BJ (cell line): ENCODE measurements around the gene WDR59. TPM values are rescaled to one million over a fixed set of nuclear protein-coding genes. Genes with fewer than 3 reads are reported as not detected.
"Not testable (repeated sequence)": the region's sequence is repeated elsewhere in the genome, so short reads cannot be mapped to it uniquely, and the experiment has no call there.

Experiments
- CTCF ChIA-PET: fragments of 350-600 bp; formaldehyde crosslinking; extraction: SDS; loops from one replicate; lab custom pipeline; 2021; ENCODE audit warnings: antibody characterized with exemption, inconsistent platforms; lab: Yijun Ruan, JAX
- POLR2A ChIA-PET: fragments of 300-600 bp; sonication (Branson Sonifier 250); formaldehyde crosslinking; extraction: SDS; loops from one replicate; lab custom pipeline; 2021; ENCODE audit warnings: antibody characterized with exemption; lab: Charles Lee
- DNase-seq: peaks from one replicate; pipeline ENCODE4 v3.0.0-alpha.2; 2011; ENCODE audit warnings: low read depth
- H3K27me3 ChIP-seq: 2 replicates; pipeline ENCODE4 v1.6.0; 2011; ENCODE audit warnings: low read length; ENCODE audit not compliant: control insufficient read depth, insufficient read depth
- H3K36me3 ChIP-seq: 2 replicates; pipeline ENCODE4 v1.5.1; 2011; ENCODE audit warnings: low read length; ENCODE audit not compliant: control insufficient read depth, insufficient read depth
- H3K4me3 ChIP-seq: 2 replicates; pipeline ENCODE4 v1.5.1; 2011; ENCODE audit warnings: low read depth, mild to moderate bottlenecking, control low read depth, low read length
- polyA plus RNA-seq: library from polyadenylated mRNA; depleted of rRNA; stranded (reverse); fragments of >200 nt; gene quantifications from 2 replicates; pipeline ENCODE4 v1.2.3, GENCODE V29; 2011
- TF ChIP-seq, protein P1 (sequence below): IDR thresholded peaks from 2 replicates; pipeline ENCODE4 v1.5.1; 2011; ENCODE audit warnings: low read depth, mild to moderate bottlenecking, control low read depth, inconsistent platforms, low read length, moderate library complexity; ENCODE audit not compliant: insufficient read depth

Gene WDR59
- polyA plus RNA-seq, 1 experiment, result 47.5 TPM

DNA sequence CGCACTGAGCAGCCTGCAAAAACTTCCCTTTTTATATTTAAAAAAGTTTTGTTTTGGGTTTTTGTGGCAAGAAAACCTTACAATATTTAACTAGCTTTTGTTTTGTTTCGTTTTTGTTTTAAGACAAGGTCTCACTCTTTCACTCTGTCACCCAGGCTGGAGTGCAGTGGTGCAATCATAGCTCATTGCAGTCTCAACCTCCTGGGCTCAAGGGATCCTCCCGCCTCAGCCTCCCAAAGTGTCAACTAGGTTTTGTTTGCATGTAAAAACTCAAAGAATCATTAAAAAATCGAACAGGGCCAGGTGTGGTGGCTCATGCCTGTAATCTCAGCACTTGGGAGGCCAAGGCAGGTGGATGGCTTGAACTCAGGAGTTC is 132.4 kb downstream of the WDR59 start:
- Histone ChIP-seq H3K27me3 (no peaks in the 10 kb centered on the region), H3K4me3 (no peak overlapping the region), H3K36me3 (no peaks in the 10 kb centered on the region)
- POLR2A ChIA-PET, result no interaction called here
- no peak for DNase-seq
- CTCF ChIA-PET, result interaction anchor here (4.7 kb wide), 1 partner anchor 10 kb away, joined by 28 read pairs; no protein-coding TSS in a partner anchor
- TF ChIP-seq, protein P1, sequence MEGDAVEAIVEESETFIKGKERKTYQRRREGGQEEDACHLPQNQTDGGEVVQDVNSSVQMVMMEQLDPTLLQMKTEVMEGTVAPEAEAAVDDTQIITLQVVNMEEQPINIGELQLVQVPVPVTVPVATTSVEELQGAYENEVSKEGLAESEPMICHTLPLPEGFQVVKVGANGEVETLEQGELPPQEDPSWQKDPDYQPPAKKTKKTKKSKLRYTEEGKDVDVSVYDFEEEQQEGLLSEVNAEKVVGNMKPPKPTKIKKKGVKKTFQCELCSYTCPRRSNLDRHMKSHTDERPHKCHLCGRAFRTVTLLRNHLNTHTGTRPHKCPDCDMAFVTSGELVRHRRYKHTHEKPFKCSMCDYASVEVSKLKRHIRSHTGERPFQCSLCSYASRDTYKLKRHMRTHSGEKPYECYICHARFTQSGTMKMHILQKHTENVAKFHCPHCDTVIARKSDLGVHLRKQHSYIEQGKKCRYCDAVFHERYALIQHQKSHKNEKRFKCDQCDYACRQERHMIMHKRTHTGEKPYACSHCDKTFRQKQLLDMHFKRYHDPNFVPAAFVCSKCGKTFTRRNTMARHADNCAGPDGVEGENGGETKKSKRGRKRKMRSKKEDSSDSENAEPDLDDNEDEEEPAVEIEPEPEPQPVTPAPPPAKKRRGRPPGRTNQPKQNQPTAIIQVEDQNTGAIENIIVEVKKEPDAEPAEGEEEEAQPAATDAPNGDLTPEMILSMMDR, result no peak

DNA sequence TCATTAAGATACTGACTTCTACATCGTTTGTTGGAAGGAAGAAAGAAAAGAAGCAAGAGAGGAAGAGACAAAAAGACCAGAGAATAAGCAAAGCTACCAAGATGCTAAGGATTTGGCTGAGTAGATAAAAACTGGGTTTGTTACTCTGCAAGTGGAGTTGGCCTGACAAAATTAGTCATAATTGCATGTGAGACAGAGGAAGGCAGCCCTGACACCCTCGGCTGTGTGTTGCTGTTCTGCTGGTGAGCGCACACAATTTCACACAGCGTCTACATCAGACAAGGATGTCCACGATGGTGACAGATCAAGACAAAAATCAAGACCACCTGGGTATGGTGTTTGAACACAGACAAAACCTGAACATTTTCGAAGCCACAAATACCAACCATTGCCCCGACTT is 134.9 kb downstream of the WDR59 start:
- ChIA-PET POLR2A (no interaction called here), CTCF (interaction anchor here (4.7 kb wide), 1 partner anchor 12 kb away, joined by 28 read pairs; no protein-coding TSS in a partner anchor)
- no peaks in the 10 kb centered on the region for H3K36me3 ChIP-seq
- TF ChIP-seq, protein P1, result no peak
- no peak overlapping the region for H3K4me3 ChIP-seq
- no peak for DNase-seq
- H3K27me3 ChIP-seq, result no peaks in the 10 kb centered on the region

GRCh38 chr16:74847202-74847601 is 137.7 kb downstream of the WDR59 start:
- TF ChIP-seq, protein P1, result no peak
- Histone ChIP-seq H3K4me3 (no peak overlapping the region), H3K27me3 (no peaks in the 10 kb centered on the region), H3K36me3 (no peaks in the 10 kb centered on the region)
- ChIA-PET CTCF (interaction anchor here (0.7 to 1.3 kb wide), 3 partner anchors 15 to 137 kb away, joined by 3 to 4 read pairs (median 3); no protein-coding TSS in a partner anchor), POLR2A (no interaction called here)
- no peak for DNase-seq

DNA sequence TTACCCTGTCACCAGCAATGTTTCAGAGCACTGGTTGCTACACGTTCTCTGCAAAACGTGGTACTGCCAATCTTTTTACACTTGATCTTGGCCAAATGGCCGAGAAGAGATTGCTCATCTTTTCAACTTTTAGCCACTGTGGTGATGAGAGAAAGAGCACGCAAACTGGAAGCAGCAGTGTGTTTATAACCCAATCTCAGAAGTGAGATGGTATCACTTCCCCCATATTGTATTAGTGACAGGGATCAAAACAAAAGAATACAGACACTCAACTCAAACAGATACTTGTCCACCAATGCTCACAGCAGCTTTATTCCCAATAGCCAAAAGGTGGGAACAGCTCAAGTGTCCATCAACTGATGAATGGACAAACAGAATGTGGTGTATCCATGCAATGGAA is 138.2 kb downstream of the WDR59 start:
- Histone ChIP-seq H3K27me3 (peaks cover 2% of the 10 kb centered on the region), H3K36me3 (no peaks in the 10 kb centered on the region), H3K4me3 (no peak overlapping the region)
- TF ChIP-seq, protein P1, result no peak
- ChIA-PET CTCF (interaction anchor here (1.1 to 1.3 kb wide), 2 partner anchors 15 to 137 kb away, joined by 3 to 4 read pairs; no protein-coding TSS in a partner anchor), POLR2A (no interaction called here)
- DNase-seq, result no peak

GRCh38 chr16:74844041-74844980 is 140.6 kb downstream of the WDR59 start:
- TF ChIP-seq, protein P1, result no peak
- no peak for DNase-seq
- ChIA-PET CTCF (interaction anchor here (0.6 to 1.0 kb wide), 3 partner anchors 17 to 19 kb away, joined by 3 to 4 read pairs (median 3); no protein-coding TSS in a partner anchor), POLR2A (no interaction called here)
- H3K27me3 ChIP-seq, result peaks cover 4% of the 10 kb centered on the region
- no peak overlapping the region for H3K4me3 ChIP-seq
- H3K36me3 ChIP-seq, result no peaks in the 10 kb centered on the region

- POLR2A ChIA-PET, DNase-seq, H3K4me3 ChIP-seq, H3K36me3 ChIP-seq, H3K27me3 ChIP-seq: not testable (repeated sequence)
- CTCF ChIA-PET, result interaction anchor here (0.9 to 1.2 kb wide), 4 partner anchors 16 to 133 kb away, joined by 3 to 4 read pairs (median 3); no protein-coding TSS in a partner anchor
Measured at GRCh38 chr16:74843381-74844035, 141.4 kb downstream of the WDR59 start.
